Glutamatergic neuron (in vitro differentiated cells): ENCODE results near the gene DPH7. TPM values are rescaled to one million over a fixed set of nuclear protein-coding genes. Genes with fewer than 3 reads are reported as not detected.
"Not testable (repeated sequence)": the region's sequence is repeated elsewhere in the genome, so short reads cannot be mapped to it uniquely, and the experiment has no call there.

Source experiments
- DNase-seq: peaks from one replicate; pipeline ENCODE4 v3.0.0; 2022
- H3K27ac Mint-ChIP-seq: one replicate; pipeline ENCODE4 v1.8.0; 2020; ENCODE audit warnings: mild to moderate bottlenecking, mixed read lengths, inconsistent platforms; ENCODE audit not compliant: unreplicated experiment
- H3K27me3 Mint-ChIP-seq: one replicate; pipeline ENCODE4 v1.8.0; 2020; ENCODE audit warnings: mild to moderate bottlenecking, moderate library complexity, mixed read lengths, inconsistent platforms; ENCODE audit not compliant: unreplicated experiment
- H3K36me3 Mint-ChIP-seq: one replicate; pipeline ENCODE4 v1.8.0; 2020; ENCODE audit warnings: mild to moderate bottlenecking, mixed read lengths, inconsistent platforms; ENCODE audit not compliant: unreplicated experiment
- H3K4me1 Mint-ChIP-seq: one replicate; pipeline ENCODE4 v1.8.0; 2020; ENCODE audit warnings: mild to moderate bottlenecking, low read depth, mixed read lengths, inconsistent platforms; ENCODE audit not compliant: unreplicated experiment
- H3K4me3 Mint-ChIP-seq: one replicate; pipeline ENCODE4 v1.8.0; 2020; ENCODE audit warnings: mild to moderate bottlenecking, mixed read lengths, inconsistent platforms; ENCODE audit not compliant: unreplicated experiment
- H3K9me3 Mint-ChIP-seq: one replicate; pipeline ENCODE4 v1.8.0; 2020; ENCODE audit warnings: mild to moderate bottlenecking, moderate library complexity, mixed read lengths, inconsistent platforms; ENCODE audit not compliant: unreplicated experiment
- CTCF ChIP-seq: fragments of 200-600 bp; sonication (generic); IDR thresholded peaks from one replicate; pipeline ENCODE4 v1.5.0; 2021; ENCODE audit not compliant: partially characterized antibody, unreplicated experiment
- total RNA-seq: library from RNA; stranded (reverse); fragmentation: NEBNext Ultra II Directional; extraction: Animal tissue kit (Norgen Biotek cat#: 25700); gene quantifications from one replicate; pipeline ENCODE4 v1.2.1, GENCODE V29; 2021; ENCODE audit not compliant: unreplicated experiment

DPH7 gene
- total RNA-seq, 1 donor from 2014 or later = 64.6 TPM

DNA sequence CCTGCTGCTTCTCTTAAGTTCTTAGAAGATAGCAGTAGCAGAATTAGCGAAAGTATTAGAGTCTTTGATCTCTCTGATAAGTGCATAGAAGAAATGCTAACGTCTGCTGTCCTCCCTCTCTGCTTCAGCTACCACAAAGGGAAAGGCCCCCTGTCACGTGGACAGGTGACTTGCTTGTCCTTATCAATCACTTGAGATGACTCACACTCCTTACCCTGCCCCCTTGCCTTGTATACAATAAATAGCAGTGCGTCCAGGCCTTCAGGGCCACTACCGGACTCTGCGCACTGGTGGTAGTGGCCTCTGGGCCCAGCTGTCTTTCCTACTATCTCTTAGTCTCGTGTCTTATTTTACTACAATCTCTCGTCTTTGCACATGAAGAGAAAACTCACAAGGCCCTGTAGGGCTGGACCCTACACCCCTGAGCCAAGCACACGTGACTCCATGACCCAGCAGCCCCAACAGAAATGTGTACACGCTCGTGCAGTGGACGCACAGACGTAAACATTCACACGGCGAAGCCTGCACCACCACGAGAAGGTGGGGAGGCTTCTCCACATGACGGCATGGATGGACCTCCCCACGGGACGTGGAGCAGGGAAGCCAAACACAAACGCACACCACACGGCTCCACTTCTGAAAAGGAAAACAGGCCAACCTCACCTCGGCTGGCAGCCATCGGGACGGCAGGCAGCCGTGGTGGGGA lies 66.8 kb downstream of the DPH7 start:
- Mint-ChIP-seq H3K27ac (no peak overlapping the region), H3K4me3 (no peak overlapping the region), H3K27me3 (peaks cover 3% of the 10 kb centered on the region), H3K4me1 (no peaks in the 10 kb centered on the region), H3K36me3 (peaks cover 12% of the 10 kb centered on the region), H3K9me3 (peaks cover 10% of the 10 kb centered on the region)
- DNase-seq = no peak
- TF ChIP-seq CTCF = no peak

- not testable (repeated sequence) for H3K4me3 Mint-ChIP-seq, H3K4me1 Mint-ChIP-seq, H3K27me3 Mint-ChIP-seq
Measured at GRCh38 chr9:137511126-137511525, 67.6 kb downstream of the DPH7 start.

GRCh38 chr9:137509198-137509597 lies 69.5 kb downstream of the DPH7 start:
- Mint-ChIP-seq H3K27ac (no peak overlapping the region), H3K9me3 (peaks cover 10% of the 10 kb centered on the region)

More at GRCh38 chr9:137511126-137511525, 67.6 kb downstream of the DPH7 start:
- peaks cover 18% of the 10 kb centered on the region for H3K36me3 Mint-ChIP-seq
- H3K27ac Mint-ChIP-seq, H3K9me3 Mint-ChIP-seq, DNase-seq: not testable (repeated sequence)

DNA sequence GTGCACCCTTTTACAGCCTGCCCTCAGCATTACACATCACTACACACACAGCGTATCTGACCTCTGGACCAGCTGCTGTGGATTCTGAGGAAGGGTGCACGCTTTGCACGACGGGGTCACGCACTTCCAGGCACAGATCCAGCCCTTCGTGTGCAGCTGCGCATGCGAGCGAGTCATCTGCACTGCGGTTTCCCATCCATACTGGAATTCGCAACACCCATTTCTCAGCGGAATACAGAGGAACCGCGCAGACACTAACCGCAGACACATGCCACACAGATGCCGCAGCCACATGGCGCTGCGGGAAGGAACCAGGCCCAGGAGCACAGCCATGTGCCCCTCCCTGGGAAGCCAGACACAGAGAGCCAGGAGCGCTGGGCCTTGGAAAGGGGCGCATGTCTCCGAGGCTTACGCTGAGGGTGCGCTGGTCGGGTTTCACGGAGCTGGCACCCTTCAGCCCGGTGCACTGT lies 72.0 kb downstream of the DPH7 start:
- Mint-ChIP-seq H3K4me3 (no peak overlapping the region), H3K4me1 (peaks cover 2% of the 10 kb centered on the region), H3K9me3 (peaks cover 16% of the 10 kb centered on the region), H3K36me3 (peaks cover 27% of the 10 kb centered on the region), H3K27me3 (peaks cover 18% of the 10 kb centered on the region), H3K27ac (no peak overlapping the region)
- TF ChIP-seq CTCF = no peak
- DNase-seq = no peak

More at GRCh38 chr9:137509198-137509597, 69.5 kb downstream of the DPH7 start:
- no peaks in the 10 kb centered on the region for H3K4me1 Mint-ChIP-seq
- no peak overlapping the region for H3K4me3 Mint-ChIP-seq
- no peak for DNase-seq
- H3K27me3 Mint-ChIP-seq = peaks cover 3% of the 10 kb centered on the region
- peaks cover 18% of the 10 kb centered on the region for H3K36me3 Mint-ChIP-seq
- no peak for TF ChIP-seq CTCF

- Mint-ChIP-seq H3K4me3 (no peak overlapping the region), H3K4me1 (peaks cover 2% of the 10 kb centered on the region), H3K27ac (no peak overlapping the region), H3K9me3 (peaks cover 19% of the 10 kb centered on the region), H3K27me3 (peaks cover 21% of the 10 kb centered on the region), H3K36me3 (peaks cover 30% of the 10 kb centered on the region)
- TF ChIP-seq CTCF = no peak
- no peak for DNase-seq
Measured at GRCh38 chr9:137506274-137506673, 72.5 kb downstream of the DPH7 start.
